HG03442 (cell line): ENCODE measurements around the gene TMEM131L.
A peak's percentile ranks its signal among the peaks of the same experiment; 100 is the strongest.
"Not testable (repeated sequence)": the region's sequence is repeated elsewhere in the genome, so short reads cannot be mapped to it uniquely, and the experiment has no call there.

Experiments
- ATAC-seq: cut with Tn5 transposase; IDR thresholded peaks from one replicate; pipeline ENCODE4 v1.9.1; 2021; ENCODE audit warnings: mild to moderate bottlenecking, moderate library complexity; ENCODE audit not compliant: unreplicated experiment

TMEM131L gene

DNA sequence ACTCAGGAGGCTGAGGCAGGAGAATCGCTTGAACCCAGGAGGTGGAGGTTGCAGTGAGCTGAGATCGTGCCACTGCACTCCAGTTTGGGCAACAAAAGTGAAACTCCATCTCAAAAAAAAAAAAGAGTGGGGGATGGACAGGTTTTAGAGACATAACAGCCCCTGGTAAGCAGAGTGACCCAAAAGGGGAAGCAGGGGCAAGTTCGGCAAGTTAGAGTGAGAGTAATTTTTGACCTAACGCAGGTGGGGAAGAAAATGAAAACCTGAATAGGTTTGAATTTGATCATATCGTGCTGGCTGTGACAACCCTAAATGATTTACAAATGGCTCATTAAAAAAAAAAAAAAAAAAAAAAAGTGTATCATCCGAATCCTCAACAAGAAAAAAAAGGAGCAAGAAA is 25.7 kb upstream of the TMEM131L start:
- ATAC-seq: no peak

DNA sequence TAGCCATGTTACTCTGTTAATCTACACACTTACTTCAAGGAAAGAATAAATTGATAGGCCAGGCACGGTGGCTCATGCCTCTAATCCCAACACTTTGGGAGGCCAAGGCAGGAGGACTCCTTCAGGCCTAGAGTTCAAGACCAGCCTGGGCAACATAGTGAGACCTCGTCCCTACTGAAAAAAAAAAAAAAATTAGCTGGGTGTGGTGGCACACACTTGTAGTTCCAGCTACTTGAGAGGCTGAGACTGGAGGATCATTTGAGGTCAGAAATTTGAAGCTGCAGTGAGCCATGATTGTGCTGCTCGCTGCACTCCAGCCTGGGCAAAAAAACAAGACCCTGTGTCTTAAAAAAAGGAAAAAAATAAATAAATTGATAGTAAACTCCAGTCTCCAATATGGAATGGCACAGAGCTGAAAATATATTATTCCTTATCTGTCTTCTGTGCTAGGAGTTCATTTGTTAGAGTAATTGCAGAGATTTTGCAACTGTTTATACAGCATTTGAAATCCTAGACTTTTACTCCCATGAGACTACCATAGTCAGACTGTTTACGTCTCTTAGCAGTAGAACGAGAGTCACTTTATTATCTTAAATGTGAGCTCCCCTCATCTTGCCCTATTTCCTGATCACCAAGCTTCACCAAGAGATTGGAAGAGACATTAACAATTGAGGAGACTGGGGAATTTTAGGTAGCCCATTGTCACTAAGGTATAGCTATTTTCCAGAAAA is 18.8 kb upstream of the TMEM131L start:
- ATAC-seq: no peak

DNA sequence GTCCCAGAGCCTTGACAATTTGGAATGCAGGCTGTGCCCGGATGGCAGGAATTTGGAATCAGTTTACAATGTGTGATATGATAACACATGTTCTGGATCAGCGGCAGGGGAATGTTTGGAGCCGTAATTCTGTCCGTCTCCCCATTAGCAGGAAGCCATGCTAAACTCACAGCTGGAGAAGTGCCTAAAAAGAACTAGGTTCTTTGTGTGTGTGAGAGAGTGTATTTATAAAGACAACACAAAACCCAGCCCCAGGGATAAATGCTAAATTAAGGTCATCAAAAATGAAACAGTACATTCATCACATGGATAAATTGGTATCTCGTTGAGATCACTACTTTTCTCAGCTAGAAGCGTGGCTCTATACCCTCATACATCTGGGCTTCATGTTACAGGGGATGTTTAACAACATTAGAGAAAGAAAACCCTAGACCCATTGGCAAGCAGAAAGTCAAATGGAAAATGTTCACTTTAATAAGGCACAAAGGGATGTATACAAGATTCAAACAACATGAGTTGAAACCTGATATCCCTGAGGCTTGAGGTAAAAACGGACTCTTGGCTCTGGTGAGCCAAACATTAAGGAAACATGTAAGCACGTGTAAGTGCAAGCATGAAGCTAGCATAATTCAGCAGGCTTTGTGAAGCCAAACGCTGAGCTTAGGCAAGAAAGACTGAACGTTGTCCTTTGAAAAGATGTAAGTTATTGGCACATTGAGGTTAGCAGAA is 18.0 kb upstream of the TMEM131L start:
- no peak for ATAC-seq

DNA sequence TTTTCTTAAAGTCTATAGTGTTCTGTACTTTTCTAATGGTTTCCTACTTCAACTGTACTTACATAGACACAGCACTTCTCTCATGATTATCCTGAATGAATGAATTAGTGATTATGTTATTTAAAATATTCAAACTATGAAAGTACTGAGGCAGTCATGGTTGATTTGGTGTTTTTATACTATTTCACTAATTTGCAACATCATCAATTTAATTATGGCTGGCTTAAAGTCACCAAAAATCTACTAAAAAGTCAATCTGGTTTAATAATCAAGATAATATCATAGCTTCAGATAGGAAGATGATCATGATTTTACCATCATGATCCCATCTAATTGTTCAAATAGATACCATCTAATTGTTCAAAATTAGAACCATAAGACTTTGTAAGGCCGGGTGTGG is 16.8 kb upstream of the TMEM131L start:
- ATAC-seq: no peak

DNA sequence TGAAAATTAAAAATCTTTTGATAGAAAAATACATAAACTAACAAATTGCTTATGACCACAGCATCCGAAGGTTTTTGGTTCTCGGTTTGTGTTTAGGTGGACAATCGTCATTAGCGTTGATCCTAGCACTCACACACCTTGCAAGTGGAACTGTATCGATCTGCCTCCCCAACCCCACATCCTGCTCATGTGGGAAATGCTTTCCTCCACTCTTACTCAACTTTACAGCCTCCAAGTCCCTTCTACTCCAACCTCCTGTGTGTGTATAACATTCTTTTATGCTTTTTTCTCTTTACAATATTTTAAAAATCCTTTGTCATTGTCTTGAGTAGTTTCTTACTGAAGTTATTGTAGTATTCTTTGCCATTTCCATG is 15.6 kb upstream of the TMEM131L start:
- ATAC-seq: peak; percentile 41

DNA sequence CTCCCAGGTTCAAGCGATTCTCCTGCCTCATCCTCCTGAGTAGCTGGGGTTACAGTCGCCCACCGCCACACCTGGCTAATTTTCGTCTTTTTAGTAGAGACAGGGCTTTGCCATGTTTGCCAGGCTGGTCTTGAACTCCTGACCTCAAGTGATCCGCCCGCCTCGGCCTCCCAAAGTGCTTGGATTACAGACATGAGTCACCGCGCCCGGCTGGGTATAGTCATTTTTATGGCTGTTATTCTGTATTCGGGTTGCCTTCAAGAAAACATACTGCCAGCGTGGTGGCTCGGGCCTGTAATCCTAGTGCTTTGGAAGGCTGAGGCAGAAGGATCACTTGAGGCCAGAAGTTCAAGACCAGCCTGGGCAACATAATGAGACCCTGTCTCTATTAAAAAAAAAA is 15.0 kb upstream of the TMEM131L start:
- ATAC-seq: not testable (repeated sequence)

DNA sequence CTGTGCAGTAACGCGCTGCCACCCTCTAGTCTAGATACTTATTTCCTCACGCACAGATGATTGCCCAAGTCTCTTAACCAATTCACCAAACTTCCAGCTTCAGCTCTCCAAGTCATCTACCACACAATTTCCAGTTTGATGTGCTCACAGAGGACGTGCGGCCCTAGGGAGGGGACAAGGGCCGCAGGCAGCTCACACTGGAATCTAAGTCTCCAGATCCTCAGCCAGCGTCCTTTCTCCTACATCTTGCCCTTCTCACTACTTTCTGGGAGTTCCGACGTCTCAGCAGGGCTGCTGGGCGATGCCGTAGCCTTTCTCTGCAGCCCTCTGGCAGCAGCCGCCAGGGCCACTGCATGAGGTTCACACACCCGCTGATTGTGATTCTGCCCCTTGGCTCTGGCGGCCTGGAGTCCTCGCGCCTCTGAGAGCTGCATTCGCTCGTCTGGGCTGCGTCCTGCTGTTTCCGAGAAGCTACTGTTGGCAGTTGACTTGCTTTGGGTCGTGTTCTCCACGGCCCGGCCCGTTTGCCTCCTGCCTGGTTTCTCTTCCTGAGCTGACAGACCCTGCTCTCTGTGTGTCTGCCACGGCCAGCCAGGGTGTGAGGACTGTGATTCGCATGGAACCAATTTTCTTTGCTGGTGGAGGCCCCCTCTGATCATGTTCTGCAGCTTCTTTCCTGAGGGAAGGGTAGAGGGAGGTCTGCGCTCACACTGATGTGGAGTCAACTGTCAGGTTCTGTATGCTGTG is 14.1 kb upstream of the TMEM131L start:
- no peak for ATAC-seq

DNA sequence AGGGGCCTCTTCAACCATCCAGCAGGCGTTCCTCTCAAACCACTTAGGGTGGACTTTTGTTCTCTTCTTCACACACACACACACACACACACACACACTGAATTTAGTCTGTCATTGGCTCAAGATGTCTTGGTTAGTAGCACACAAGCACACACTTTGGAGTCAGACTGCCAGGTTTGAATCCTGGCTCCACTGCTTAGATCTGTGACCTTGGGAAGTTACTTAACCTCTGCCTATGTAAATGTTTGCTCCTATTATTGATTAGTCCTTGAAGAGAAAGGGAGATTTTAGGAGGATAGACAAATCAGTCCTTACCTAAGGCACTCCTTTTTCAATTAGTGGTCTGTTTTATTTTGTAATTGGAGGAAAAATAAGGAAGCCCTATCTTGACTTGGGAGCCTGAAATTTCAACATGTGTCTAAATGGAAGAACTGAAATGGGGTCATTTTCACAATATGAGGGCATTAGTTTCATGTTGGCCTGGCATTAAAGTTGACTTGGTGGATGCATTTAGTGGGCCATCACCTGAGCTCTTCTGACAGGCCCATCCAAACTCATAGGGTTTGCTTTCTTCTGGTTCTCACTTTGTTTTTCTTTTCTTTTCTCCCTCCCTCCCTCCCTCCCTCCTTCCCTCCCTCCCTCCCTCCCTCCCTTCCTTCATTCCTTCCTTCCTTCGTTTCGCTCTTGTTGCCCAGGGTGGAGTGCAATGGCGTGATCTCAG is 13.3 kb upstream of the TMEM131L start:
- no peak for ATAC-seq

DNA sequence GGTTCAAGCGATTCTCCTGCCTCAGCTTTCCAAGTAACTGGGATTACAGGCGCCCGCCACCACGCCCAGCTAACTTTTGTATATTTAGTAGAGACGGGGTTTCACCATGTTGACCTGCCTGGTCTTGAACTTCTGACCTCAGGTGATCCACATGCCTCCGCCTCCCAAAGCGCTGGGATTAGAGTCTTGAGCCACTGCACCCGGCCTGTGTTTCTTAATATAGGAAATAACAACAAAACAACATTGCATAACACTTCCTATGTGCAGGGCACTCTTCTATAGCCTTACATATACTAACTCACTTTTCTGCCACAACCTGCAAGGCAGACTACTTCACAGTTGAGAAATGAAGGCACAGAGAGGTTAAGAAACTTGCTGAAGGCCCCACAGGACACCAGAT is 12.8 kb upstream of the TMEM131L start:
- no peak for ATAC-seq

DNA sequence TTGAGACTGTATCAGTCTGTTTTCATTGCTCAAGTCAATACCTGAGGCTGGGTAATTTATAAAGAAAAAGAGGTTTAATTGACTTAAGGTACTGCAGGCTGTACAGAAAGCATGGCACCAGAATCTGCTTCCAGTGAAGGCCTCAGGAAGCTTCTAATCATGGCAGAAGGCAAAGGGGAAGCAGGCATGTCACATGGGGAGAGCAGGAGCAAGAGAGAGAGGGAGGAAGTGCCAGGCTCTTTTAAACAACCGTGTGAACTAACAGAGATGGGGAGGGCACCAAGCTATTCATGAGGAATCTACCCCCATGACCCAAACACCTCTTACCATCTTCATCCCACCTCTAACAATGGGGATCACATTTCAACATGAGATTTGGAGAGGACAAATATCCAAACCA is 7.2 kb upstream of the TMEM131L start:
- no peak for ATAC-seq

DNA sequence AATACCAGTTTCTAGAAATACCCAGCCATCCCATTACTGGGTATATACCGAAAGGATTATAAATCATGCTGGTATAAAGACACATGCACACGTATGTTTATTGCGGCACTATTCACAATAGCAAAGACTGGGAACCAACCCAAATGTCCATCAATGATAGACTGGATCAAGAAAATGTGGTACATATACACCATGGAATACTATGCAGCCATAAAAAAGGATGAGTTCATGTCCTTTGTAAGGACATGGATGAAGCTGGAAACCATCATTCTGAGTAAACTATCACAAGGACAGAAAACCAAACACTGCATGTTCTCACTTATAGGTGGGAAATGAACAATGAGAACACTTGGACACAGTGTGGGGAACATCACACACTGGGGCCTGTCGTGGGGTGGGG is 4.6 kb upstream of the TMEM131L start:
- ATAC-seq: not testable (repeated sequence)

DNA sequence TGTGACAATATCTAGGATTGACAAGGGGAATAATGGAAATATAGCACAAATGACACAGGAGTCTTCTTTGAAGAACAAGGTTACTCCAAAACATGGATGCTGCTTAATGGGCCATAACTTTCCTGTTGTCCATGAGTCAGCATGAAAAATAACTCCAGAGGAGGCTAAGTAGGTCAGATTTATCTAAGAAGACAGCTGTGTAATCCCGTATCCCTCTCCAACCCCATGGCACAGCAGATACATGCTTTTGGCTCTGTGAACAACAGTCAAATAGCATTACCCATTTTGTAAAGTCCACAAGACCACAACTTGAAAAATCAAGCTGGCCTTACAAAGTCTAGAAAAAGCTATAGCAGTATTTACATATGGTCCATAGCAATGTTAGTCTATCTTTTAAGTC is 2.1 kb upstream of the TMEM131L start:
- ATAC-seq: no peak

DNA sequence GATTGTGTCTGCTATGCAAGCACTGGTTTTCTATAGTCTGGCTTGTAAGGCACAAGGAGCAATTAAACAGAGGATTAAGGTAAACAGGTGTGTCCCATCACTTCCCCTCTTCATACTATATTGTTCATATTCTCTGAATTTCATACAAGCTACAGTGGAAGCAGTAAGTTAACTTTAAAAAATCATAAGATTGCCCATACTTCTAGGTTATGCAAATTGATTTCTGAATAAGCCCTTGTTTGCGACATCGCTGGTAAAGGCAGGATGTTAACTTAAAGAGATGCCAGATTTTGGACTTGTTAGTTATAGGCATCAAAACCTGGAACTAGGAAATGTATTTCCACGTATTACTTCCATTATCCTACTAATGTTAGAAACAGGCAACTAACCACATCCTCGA is 1.0 kb upstream of the TMEM131L start:
- ATAC-seq: no peak

DNA sequence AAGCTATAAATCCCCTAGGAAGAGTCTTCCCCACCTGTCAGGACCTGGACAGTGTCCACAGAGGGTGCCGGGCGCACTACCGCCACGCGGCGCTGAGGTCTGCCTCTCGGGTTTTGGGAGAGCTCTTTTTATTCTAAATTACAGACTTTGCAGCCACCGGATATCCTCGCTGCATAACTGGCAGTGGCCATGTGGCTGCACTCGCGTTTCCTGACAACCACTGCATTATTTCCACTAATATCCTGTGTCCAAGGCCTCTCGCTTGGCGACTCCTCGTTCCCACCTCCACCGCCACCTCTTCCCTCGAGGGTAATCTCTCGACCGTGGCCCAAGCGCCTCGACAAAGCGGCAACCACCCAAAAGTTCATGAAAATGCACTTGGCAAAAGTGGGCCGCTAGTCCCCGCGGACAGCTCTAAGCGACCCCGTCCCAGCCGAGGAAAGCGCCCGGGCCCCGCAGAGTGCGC is 512 bp upstream of the TMEM131L start:
- peak; percentile 1 for ATAC-seq

DNA sequence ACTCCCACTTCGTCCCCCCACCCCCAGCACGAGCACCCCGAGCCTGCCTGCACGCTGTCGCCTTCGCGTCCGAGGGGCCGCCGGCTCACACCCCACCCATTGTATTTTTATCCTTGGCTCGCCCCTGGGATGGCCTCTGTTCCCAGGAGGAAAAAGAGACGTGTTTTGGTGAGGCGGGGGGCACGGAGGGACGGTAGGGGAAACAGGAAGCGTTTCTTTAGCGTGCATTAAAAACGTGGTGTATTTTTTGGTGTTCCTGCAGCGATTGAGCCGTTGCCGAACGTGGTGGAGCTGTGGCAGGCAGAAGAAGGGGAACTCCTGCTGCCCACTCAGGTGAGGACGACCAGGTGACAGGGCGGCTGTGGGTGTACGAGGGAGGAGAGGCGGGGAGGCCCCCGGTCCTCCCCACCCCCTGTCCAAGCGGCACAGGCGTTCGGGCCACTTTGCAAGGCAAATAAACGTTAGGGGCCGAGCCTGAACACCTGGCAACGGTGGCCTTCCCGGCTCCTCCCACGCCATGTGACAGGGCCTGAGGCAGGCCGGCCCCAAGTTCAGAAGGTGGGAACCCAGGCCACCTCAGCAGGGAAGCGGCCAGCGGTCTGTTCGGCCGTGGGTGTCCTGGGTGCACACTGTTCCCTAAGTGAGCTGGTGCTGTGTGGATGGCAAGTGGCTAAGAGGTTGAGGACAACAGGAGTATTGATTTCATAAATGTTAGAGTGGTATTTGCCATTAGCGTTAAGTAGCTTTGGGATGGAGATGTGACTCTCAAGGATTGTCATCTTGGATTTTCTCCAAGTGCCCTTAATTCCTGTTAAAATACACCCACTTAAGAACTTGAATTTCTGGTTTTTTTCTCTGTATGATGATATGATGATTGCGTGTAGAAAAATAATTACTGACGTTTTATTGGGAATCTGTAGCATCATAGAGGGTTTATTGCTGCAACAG is 1.1 kb downstream of the TMEM131L start:
- ATAC-seq: peak; percentile 53

DNA sequence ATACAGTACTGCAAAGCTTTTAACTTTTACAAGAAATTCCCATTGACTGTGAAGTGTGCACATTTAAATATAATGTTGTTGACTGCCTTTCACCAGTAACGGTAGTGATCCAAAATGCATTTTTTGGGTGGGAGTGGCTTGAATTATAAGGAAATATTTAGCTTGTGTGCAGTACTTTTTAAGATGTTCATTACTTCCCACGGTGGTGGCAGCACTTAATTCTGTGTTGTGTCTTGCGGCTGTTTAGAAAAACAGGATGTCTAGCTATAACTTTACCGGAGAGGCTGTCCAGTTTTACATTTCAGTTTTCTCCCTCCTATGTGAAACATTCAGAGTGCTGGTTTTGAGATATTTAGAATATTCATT is 1.7 kb downstream of the TMEM131L start:
- no peak for ATAC-seq

DNA sequence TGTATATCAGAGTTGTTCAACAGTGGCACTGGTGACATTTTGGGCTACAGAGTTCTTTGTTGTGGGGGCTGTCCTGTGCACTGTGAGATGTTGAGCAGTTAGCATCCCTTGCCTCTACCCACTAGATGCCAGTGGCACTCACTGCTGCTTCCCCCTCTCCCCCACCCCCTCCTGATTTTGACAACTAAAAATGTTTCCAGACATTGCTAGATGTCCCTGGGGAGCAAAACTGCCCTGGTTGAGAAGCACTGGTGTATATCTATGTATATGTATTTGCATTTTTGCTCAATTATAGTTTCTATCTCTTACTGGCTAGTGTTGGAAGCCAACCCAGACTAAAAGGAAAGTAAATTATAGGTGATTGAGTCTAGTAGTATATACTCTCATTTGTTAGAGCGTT is 2.4 kb downstream of the TMEM131L start:
- peak; percentile 21 for ATAC-seq

DNA sequence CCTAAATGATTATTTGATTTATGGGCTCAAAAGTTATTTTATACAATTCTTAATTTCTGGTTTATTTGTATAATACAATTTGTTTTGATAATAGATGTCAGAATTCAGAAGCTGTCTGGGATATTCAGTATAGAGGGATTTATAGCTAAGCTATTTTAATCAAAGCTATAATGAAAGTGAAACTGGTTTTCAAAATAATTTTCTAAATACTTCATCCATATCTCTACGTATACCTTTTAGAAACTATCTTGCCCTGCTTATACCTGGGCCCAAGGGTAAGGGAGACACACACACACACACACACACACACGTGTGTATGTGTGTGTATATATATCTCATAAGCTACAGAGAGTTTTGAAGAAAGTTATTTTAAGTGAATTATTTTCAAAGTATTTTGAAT is 2.9 kb downstream of the TMEM131L start:
- ATAC-seq: no peak

DNA sequence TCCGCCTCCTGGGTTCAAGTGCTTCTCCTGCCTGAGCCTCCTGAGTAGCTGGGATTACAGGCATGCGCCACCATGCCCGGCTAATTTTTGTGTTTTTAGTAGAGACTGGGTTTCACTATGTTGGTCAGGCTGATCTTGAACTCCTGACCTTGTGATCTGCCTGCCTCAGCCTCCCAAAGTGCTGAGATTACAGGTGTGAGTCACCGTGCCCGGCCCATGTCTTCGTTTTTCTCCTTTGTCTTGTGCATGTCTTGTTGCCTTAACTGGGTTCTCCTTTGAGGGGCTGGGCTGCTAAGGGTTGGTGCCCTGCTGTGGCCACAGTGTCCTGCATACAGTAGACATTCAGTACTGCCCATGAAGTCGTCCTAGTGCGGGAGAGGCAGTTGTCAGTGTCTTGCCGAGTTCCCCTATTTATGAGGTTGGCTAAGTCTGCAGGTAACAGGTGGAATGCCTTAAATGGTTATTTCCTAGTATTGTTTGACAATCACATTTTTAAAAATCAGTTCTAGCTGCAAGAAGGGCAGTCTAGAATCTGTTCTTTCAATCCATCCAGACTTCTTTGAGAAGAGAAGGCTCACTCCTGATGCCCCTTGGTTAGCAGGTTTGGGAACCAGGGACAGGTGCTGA is 5.0 kb downstream of the TMEM131L start:
- not testable (repeated sequence) for ATAC-seq

DNA sequence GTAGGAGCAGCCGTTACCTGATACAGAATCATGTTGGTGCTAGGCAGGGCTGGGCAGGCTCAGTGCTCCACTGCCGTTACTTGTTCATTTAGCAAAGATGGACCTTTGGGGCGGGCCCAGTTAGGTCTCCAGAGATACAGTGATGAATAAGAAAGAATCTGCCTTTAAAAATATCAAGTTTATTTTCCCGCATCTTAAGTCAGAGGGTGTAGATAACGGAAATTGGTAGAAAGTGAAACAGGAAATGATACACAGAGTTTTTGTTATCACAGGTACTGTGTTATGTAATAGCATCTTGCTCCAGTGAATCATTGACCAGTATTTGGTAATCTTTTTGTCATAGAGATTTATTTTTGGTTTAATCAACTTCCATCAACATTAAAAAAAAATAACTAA is 5.5 kb downstream of the TMEM131L start:
- ATAC-seq: no peak
